Skeletal muscle tissue (tissue), 4 donors: ENCODE data around the gene STRN. TPM values are rescaled to one million over a fixed set of nuclear protein-coding genes. Genes with fewer than 3 reads are reported as not detected.
"Not testable (repeated sequence)": the region's sequence is repeated elsewhere in the genome, so short reads cannot be mapped to it uniquely, and the experiment has no call there.

Experiments used
- H3K27ac ChIP-seq: one replicate; pipeline ENCODE4 v1.7.0; 2013; ENCODE audit warnings: mild to moderate bottlenecking, low read depth, low read length, inconsistent platforms
- H3K27me3 ChIP-seq, 3 donors: one replicate each; pipeline ENCODE4 v1.7.0; 2013; ENCODE audit warnings: low read length in 3 of 3; ENCODE audit not compliant: control insufficient read depth in 3 of 3, insufficient read depth in 3 of 3
- H3K36me3 ChIP-seq, 3 donors: one replicate each; pipeline ENCODE4 v1.7.0; 2013; ENCODE audit warnings: low read length in 3 of 3; ENCODE audit not compliant: control insufficient read depth in 3 of 3, insufficient read depth in 3 of 3
- H3K4me1 ChIP-seq, 3 donors: one replicate each; pipeline ENCODE4 v1.7.0; 2013; ENCODE audit warnings: low read length in 3 of 3, mild to moderate bottlenecking in 3 of 3; ENCODE audit not compliant: control insufficient read depth in 3 of 3, insufficient read depth in 3 of 3
- H3K4me3 ChIP-seq, 3 donors: one replicate each; pipeline ENCODE4 v1.7.0; 2013; ENCODE audit warnings: low read length in 3 of 3
- H3K9ac ChIP-seq, 3 donors: one replicate each; pipeline ENCODE4 v1.7.0; 2013; ENCODE audit warnings: low read length in 3 of 3, mild to moderate bottlenecking in 3 of 3, moderate library complexity in 2 of 3, low read depth in 1 of 3
- H3K9me3 ChIP-seq, 3 donors: one replicate each; pipeline ENCODE4 v1.7.0; 2013; ENCODE audit warnings: low read length in 3 of 3; ENCODE audit not compliant: control insufficient read depth in 3 of 3
- total RNA-seq: library from RNA; depleted of rRNA; stranded (reverse); fragments of >200 nt; gene quantifications from one replicate; pipeline ENCODE4 v1.2.3, GENCODE V29; 2014
- donor health status: Osteomylitis.

Gene STRN
- total RNA-seq, 1 donor from 2014 or later: 15.7 TPM

GRCh38 chr2:36988008-36988407 lies 21.7 kb upstream of the STRN start:
- Histone ChIP-seq H3K36me3 (peaks cover 0 to 15% (median 10%) of the 10 kb centered on the region in 3 donors), H3K27ac (no peak overlapping the region), H3K9ac (no peak overlapping the region), H3K27me3 (no peaks in the 10 kb centered on the region), H3K4me1 (no peaks in the 10 kb centered on the region), H3K4me3 (no peak overlapping the region), H3K9me3 (no peaks in the 10 kb centered on the region)

- Histone ChIP-seq H3K36me3 (peaks cover 0 to 9% (median 6%) of the 10 kb centered on the region in 3 donors), H3K27me3 (no peaks in the 10 kb centered on the region), H3K4me3 (no peak overlapping the region), H3K4me1 (no peaks in the 10 kb centered on the region), H3K9ac (no peak overlapping the region), H3K27ac (no peak overlapping the region), H3K9me3 (no peaks in the 10 kb centered on the region)
Measured at GRCh38 chr2:36982467-36982866, 16.1 kb upstream of the STRN start.

DNA sequence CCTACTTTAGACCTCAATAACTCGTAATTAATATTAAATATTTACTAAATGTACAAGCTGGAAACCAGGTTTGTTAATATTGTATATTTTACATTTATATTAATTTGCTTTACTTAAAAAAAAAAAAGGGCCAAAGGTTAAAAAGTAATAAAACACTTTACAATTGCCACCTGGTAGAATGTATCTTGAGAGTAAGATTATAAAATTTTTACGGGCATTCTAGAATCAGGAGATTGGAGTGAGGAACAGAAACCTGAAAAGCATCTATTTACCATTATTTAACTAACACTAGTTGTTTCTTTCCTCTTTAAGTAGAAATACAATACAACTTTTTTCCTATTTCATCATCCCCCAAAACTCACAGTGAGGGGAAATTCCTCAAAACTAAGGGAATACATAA lies 15.6 kb upstream of the STRN start:
- Histone ChIP-seq H3K27ac (no peak overlapping the region), H3K9ac (no peak overlapping the region), H3K36me3 (peaks cover 0 to 8% (median 6%) of the 10 kb centered on the region in 3 donors), H3K27me3 (no peaks in the 10 kb centered on the region), H3K9me3 (no peaks in the 10 kb centered on the region), H3K4me3 (no peak overlapping the region), H3K4me1 (no peaks in the 10 kb centered on the region)

- not testable (repeated sequence) for H3K27me3 ChIP-seq, H3K9ac ChIP-seq, H3K4me1 ChIP-seq, H3K9me3 ChIP-seq, H3K4me3 ChIP-seq, H3K27ac ChIP-seq, H3K36me3 ChIP-seq
Measured at GRCh38 chr2:36979007-36979406, 12.7 kb upstream of the STRN start.

- Histone ChIP-seq H3K27me3 (no peaks in the 10 kb centered on the region), H3K9ac (no peak overlapping the region), H3K36me3 (peaks cover 0 to 6% (median 5%) of the 10 kb centered on the region in 3 donors), H3K4me1 (no peaks in the 10 kb centered on the region), H3K9me3 (no peaks in the 10 kb centered on the region), H3K4me3 (no peak overlapping the region), H3K27ac (no peak overlapping the region)
Measured at GRCh38 chr2:36976065-36976464, 9.7 kb upstream of the STRN start.

- Histone ChIP-seq H3K9me3 (no peaks in the 10 kb centered on the region), H3K27ac (no peak overlapping the region), H3K4me1 (no peaks in the 10 kb centered on the region), H3K9ac (no peak overlapping the region), H3K27me3 (no peaks in the 10 kb centered on the region), H3K4me3 (no peak overlapping the region), H3K36me3 (peaks cover 0 to 6% (median 5%) of the 10 kb centered on the region in 3 donors)
Measured at GRCh38 chr2:36975306-36975705, 9.0 kb upstream of the STRN start.

GRCh38 chr2:36973320-36973719 lies 7.0 kb upstream of the STRN start:
- Histone ChIP-seq H3K4me3 (no peak overlapping the region), H3K9me3 (no peaks in the 10 kb centered on the region), H3K36me3 (no peaks in the 10 kb centered on the region), H3K9ac (no peak overlapping the region), H3K27me3 (no peaks in the 10 kb centered on the region), H3K27ac (no peak overlapping the region), H3K4me1 (no peaks in the 10 kb centered on the region)

DNA sequence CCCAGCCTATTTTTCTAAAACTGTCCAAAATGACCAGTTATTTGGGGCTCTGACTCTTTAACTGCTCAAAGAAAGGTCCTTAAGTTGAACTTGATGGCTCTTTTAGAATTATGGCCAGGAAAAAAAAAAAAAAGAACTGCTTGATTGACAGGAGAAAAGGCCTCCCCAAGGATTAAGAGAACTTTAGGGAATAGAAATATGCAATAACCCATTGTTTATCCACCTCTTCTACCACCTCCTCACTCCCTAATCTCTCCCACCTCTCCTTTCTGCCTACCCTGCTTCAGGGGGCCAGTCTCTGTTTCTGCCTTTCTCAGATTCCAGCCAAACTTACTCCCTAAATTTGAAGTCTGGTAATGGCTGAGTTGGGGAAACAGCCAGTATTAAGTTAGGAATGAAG lies 5.7 kb upstream of the STRN start:
- no peak overlapping the region for H3K27ac ChIP-seq
- H3K9ac ChIP-seq: no peak overlapping the region
- H3K4me1 ChIP-seq: peaks cover 0 to 8% (median 5%) of the 10 kb centered on the region in 3 donors
- no peaks in the 10 kb centered on the region for H3K36me3 ChIP-seq
- H3K27me3 ChIP-seq: no peaks in the 10 kb centered on the region
- no peak overlapping the region for H3K4me3 ChIP-seq
- no peaks in the 10 kb centered on the region for H3K9me3 ChIP-seq

DNA sequence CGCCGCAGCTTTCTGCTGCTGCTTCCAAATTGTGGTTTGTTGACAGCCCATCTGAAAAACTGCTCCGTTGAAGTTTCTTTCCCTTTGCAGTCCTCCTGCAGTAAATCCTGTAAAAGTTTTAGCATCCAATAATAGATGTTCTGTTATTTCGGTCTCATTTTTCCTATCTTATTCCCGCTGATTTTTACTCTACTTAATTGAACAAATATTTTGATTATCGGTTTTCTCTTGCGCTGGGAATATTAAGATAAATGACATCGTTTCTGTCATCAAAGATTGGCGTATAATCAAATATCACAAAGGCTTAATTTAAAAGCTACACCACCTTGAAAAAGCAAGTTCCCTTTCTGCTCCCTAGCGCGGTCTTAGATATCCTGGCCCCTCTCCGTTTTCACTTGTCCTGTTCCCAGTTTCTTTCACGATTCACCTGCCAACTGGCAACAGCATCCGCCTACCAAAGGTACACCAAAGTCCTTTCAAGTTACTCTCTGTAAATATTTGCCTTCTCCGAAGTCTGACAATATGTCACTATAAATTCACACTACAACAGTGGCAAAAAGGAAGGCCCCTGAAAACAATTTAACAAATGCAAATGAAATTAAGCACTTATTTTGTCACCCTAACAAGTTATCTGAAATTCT lies 1.0 kb upstream of the STRN start:
- Histone ChIP-seq H3K9ac (peak overlapping the region; percentile 91 to 94 (median 92)), H3K4me3 (peak overlapping the region; percentile 94 to 98 (median 96)), H3K4me1 (peaks cover 8 to 24% (median 19%) of the 10 kb centered on the region in 3 donors), H3K27me3 (no peaks in the 10 kb centered on the region), H3K27ac (peak overlapping the region; percentile 78), H3K9me3 (no peaks in the 10 kb centered on the region), H3K36me3 (no peaks in the 10 kb centered on the region)

DNA sequence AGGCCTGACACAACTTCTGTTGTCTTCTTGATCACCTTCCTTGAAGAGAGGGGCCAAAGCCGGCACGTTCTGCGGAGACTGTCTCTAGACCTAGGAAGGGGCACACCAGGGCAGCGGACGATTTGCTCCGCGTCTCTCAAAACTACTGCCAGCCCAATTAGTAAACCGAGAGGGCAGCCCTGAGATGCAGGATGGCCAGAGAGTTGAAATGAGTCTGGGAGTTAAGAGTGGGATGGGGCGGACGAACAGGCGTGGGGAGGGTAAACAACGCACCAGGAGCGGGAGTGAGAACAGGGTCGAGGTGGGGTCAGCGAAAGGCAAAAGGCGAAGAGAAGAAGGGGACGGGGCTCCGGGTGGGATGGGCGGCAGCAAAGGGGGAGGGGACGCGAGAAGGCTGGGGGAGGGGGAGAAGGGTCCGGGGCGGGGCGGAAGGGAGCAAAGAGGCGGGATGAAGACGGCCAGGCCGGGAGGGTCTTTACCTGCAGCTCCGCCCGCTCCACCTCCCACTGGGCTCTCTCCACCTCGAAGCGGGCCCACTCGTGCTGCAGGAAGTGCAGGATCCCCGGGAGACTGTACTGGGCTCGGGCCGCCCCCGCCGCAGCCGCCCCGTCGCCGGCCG lies 476 bp downstream of the STRN start:
- H3K9ac ChIP-seq: peak overlapping the region; percentile 66 to 88 (median 79)
- H3K4me1 ChIP-seq: peaks cover 8 to 24% (median 19%) of the 10 kb centered on the region in 3 donors
- H3K9me3 ChIP-seq: no peaks in the 10 kb centered on the region
- no peaks in the 10 kb centered on the region for H3K36me3 ChIP-seq
- H3K4me3 ChIP-seq: peak overlapping the region; percentile 67 to 88 (median 79)
- peak overlapping the region; percentile 73 for H3K27ac ChIP-seq
- H3K27me3 ChIP-seq: no peaks in the 10 kb centered on the region
